GM19351 (cell line): Measurements from ENCODE around the gene DLGAP1.

Source experiments
- ATAC-seq: cut with Tn5 transposase; IDR thresholded peaks from one replicate; pipeline ENCODE4 v1.9.1; 2021; ENCODE audit warnings: mild to moderate bottlenecking, moderate library complexity; ENCODE audit not compliant: unreplicated experiment

Gene DLGAP1

DNA sequence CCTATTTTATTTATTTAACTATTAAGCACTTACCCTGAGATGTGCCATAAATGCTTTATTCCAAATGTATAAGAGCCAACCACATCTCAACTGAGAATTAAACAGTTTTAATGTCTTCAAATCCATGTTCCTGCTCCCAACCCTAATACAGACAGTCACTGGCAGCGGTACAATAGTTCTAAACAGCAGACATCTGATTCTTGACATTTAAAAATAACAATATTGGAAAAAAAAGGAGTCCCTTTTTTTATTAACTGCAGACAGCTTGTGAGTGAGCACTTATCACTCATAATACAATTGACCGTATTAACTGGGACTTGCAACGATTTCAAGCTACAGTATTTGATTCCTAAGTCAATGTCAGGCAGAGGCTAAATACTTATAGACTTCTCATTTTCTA is 580.5 kb downstream of the DLGAP1 start:
- no peak for ATAC-seq

DNA sequence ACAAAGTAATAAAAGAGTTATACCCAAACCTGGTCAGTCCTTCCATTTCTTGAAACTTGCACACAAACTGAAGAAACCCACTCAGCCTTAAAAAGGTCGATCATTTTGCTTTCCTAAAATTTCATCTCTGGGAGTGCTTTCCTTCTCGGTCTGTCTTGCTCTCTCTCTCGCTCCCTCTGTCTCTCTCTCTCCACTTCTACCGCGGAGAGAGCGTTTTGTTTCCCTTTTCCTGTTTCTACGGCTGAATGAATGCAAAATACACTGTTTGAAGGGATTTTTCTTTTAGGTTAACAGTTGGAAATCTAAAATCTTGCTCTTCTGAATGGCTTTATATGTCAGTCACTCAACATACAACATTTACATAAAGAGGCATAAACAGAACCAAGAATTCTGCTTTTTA is 581.0 kb downstream of the DLGAP1 start:
- ATAC-seq = no peak

DNA sequence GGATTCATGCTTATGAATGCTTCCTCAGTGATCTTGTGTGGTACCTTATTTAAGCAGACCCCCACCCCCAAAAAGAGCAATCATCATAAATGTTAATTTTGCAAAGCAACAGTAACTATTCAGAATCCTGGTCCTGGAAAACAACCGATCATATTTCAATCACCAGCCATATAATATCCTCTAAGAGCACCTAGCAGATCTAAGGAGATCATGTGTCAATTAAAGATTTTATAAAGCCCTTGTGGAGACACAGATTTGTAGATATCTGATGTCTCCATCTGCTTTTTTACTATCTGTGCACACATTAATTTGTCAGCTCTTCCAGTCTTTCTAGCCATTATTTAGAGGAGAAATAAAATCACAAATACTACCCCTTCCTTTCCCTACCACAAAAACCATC is 581.4 kb downstream of the DLGAP1 start:
- no peak for ATAC-seq

GRCh38 chr18:3873211-3873610 is 581.9 kb downstream of the DLGAP1 start:
- ATAC-seq = no peak

GRCh38 chr18:3872641-3873040 is 582.5 kb downstream of the DLGAP1 start:
- no peak for ATAC-seq

- no peak for ATAC-seq
Measured at GRCh38 chr18:3871687-3872086, 583.4 kb downstream of the DLGAP1 start.

DNA sequence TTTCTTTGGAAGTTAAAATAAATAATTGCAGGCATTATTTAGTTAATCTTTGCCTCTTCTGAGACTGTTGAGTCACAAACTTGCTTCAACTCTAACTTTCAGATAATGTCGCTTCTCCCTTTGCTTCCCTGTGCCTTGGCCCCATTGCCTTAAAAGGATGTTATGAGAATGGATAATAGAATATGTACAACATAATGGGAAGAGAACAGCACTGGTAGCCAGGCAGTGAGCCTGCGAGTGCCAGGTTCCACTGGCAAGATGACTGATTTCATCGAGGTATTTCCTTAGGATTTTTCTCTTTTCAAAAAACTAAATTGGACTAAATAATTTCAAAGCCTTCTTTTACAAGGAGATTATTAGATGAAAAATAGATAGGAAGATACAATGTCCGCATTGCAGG is 584.2 kb downstream of the DLGAP1 start:
- ATAC-seq = no peak

DNA sequence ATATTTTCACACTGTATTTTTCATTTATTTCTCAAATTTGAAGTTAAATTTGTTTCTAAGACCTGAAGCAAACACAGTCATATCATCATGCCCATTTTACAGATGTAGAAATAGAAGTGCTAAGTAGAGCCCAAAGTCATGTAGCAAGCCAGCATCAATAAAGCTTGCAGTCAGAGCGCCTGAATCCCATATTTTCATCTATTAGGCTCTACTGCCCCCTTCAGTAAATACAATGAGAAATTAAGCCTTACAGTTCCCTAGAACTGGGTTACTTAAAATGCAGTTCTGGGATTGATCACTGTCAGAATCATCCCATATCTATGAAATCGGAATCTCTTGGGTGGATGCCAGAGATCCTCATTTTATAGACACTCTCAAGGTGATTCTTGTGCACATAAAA is 585.3 kb downstream of the DLGAP1 start:
- ATAC-seq = no peak

GRCh38 chr18:3867864-3868311 is 587.2 kb downstream of the DLGAP1 start:
- ATAC-seq = no peak

DNA sequence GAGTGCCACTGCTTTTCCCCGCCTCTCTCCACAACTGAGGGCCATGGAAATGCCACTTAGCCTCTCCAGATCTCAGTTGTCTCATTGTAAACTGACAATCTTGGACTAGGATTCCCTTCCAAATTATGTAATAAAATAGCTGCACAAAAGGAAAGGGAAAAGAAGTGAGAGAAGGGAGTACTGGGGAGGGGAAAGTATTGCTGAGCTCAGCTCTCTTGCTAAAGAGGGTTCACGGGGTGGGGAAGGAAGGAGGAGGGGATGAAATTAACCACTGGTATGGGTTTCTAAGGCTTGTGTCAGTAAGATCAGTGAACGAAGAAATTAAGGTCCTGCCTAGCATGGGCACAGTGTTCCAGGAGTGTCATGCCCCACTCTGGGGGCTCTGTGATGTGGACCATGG is 587.9 kb downstream of the DLGAP1 start:
- no peak for ATAC-seq

DNA sequence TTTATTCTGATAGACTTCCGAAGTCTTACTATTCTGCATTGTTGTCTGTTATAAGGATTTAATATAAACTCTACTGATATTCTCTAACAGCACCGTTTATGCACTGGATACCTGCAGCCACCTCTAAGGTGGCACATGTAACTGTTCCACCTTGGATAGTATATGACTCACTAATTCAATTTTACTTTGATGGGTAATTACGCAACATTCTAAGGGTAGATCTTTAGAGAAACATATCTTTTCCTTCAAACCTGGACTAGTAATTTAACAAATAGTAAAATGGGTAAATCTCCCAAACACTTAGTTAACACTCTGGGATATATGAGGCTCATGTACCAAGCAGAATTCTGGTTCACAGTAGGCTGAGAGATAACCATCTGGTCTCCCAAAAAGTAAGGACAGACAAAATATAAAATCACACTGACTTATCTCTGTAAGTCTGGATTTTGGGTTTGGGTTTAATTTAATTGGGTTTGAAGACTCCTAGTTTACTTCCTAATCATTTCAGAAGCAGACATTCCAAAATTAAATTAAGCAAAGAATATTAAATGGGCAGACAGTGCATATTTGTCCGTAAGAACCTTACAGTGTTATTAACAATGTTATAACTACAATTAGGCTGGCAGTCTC is 590.3 kb downstream of the DLGAP1 start:
- no peak for ATAC-seq

GRCh38 chr18:3863593-3863992 is 591.5 kb downstream of the DLGAP1 start:
- ATAC-seq = no peak

DNA sequence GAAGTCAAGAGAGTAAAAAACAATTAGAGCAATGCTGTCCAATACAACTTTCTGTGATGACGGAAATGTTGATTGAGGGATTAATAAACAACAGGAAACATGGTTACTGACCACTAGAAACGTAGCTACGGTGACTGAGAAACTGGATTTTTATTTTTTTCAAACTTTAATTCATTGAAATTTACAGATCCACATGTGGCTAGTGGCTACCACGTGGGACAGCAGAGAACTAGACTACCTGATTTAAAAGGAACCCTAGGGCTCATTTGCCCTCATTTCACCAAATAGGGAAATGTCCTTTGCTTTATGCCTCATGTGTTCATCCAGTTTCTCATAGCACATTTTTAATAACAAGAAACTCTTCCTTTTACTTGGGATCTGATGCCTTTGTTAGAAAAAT is 592.1 kb downstream of the DLGAP1 start:
- no peak for ATAC-seq

DNA sequence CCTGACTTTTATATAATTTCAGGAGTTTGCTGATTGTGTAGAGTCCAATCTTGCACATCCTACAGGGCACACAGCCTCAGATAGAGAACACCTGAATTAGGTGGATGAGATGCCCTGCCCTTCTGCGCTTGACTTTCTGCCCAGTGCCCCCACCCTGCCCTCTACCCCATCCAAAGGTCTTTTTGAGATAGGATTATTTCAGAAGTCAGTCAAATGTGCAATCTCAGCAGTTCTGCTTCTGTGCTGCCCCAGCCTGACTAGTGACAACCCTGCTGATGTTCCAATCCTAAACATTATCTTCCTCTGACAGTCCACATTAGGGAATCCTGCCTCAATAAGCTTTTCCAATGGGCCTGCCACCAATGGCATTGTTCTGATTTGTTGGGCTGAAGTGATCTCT is 593.6 kb downstream of the DLGAP1 start:
- ATAC-seq = no peak

GRCh38 chr18:3857544-3857943 is 597.6 kb downstream of the DLGAP1 start:
- no peak for ATAC-seq

- no peak for ATAC-seq
Measured at GRCh38 chr18:3855966-3856365, 599.1 kb downstream of the DLGAP1 start.

DNA sequence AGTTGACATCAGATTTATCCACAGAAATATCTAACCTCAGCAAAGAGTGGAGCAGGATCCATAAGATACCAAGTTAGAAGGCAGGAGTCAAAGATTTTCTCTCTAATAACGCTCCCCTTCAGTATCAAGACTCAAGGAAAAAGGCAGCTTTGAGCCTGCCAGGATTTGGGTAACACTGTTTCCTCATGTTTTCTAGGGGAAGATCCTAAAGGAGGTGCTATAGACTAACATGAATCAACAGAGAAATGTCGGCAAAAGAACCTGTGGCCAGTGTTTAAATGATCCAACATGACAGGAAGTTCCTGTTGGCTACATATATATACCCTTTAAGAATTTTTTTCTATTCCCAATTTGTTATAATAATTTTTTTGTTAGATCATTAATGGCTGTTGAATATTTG is 602.8 kb downstream of the DLGAP1 start:
- no peak for ATAC-seq

DNA sequence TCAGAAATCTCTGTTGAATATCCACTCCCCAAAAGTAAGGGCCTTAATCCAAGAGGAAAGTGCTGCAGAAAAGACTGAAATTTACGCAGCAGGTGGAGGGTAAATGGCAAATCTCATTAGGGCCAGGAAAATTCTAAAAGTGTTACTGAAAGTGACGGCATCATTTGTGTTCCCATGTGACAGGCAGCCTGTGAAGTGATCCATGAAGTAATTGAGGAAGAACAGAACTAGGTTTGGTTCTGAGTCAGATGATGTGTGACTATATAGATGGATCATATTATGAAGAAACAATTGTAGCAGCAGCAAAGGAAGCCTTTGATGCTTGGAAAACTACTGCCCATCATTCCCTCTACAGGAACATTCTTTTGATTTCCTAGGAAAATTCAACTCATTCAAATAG is 603.9 kb downstream of the DLGAP1 start:
- ATAC-seq = no peak

DNA sequence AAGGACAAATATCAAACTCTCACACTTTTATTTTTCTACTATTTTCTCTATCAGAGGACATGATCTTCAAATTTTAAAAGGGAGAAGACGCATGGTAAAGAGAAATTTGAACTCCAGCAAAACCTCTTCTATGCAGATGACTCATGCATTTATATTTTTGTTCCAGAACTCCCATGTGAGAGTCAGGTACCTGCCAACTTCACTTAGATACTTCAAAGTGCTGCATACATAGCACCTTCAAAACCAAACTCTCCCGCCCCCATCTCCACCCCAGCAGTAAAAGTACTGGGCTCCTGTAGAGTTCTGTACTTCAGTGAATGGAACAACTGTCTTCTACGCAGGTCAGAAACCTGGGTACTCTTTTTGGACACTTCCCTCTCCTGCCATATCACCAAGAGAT is 606.8 kb downstream of the DLGAP1 start:
- ATAC-seq = no peak

GRCh38 chr18:3845161-3845560 is 609.9 kb downstream of the DLGAP1 start:
- ATAC-seq = no peak

GRCh38 chr18:3842844-3843243 is 612.3 kb downstream of the DLGAP1 start:
- no peak for ATAC-seq

DNA sequence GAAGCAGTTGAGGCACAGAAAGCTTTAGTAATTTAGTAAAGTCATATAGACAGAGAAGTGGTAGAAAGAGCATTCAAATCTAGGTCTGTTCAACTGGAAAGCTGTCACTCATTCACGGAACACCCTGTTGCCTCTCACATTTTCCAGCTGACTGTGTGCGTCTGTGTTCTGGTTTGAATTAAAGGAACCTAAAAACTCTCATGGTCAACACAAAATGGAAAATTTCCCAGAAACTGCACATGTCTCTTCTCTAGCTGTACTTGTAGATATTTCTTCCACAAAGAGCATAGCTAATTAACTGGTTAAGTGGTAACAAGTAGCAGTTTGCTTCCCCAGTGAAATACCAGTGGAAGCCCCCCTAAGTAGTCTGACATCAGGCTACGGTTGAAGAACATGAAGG is 614.3 kb downstream of the DLGAP1 start:
- ATAC-seq = no peak

- ATAC-seq = no peak
Measured at GRCh38 chr18:3839581-3839981, 615.5 kb downstream of the DLGAP1 start.
